DMS 273 treated with DMSO at 0.1 percent for 48 hours (cell line): Measurements from ENCODE around the gene NUMB.

Experiments used
- DNase-seq: peaks from one replicate; lab custom pipeline; 2025; lab: John Stamatoyannopoulos, UW

The NUMB gene

DNA sequence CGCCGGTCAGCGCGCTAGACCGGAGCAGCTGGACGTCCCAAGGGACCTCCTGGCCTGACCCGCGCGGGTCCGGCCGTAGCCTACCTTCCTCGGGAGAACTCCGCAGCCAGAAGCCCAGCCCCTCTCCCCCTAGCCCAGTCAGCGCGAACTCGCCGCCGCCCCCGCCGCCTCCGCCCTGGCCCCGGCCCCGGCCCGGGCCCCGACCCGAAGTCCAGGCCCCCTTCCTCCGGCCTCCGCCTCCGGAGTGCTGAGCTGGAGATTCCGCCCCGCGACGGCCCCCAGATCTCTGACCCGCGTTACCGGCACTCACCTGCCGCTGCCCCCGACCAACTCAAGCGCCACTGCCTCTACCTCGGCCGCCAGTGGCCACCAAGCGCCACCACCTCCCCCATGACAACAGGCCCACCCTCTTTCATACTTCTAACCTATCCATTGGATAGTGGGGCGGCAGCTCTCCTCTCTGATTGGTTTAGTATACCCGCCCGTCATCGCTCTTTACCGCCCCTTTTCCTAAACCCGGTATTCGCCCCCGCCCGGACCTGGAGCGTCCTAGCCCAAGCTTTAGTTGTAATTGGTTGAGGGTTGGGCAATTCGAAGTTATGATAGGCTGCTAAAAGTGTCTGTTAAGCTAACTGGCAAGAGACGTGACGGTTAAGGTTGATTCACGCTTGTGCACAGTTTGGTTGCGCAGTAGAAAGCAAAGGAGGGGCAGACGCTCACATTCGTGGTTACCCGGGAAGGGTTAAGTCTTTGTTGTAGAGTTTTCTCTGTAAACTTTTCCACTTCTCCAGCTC lies at the start of gene NUMB:
NUMB (minus strand) TSS at position 364 of the 794 bp plus-strand sequence. CDS start 102,795 bp downstream, outside the sequence.
- peak; percentile 99 for DNase-seq

DNA sequence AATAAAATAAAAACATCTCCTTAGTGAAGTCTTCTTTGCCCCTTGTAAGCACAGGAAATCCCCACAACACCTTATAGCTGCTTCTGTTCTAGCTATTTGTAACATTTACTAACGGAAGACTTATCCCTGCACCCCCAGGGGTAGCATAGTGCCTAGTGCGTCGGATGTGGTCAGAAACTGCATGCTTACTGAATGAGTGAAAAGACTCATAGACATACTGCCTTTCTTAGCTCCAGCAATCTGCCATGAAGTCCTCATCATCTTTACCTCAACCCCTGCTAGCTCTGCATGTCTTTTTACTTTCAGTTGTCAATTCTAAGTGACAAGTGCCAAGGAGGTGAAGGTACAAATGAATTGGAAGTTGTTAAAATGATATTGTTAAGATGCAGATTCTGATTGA lies 45.3 kb upstream of the NUMB start:
- no peak for DNase-seq

- DNase-seq: no peak
Observed at GRCh38 chr14:73502017-73502619, 43.8 kb upstream of the NUMB start.

GRCh38 chr14:73500360-73500759 lies 42.0 kb upstream of the NUMB start:
- no peak for DNase-seq

DNA sequence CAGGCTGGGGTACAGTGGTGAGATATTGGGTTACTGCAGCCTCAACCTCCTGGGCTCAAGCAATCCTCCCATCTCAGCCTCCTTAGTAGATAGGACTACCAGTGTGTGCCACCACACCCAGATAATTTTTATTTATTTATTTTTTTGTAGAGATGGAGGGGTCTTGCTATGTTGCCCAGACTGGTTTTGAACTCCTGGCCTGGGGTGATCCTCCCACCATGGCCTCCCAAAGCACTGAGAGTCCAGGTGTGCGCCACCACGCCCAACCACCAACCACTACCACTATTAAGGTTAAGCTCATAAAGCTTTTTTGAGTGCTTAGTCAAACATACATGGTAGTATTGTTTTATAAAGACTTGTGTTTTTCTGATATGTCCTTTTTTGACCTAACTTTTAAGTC lies 36.2 kb upstream of the NUMB start:
- no peak for DNase-seq

DNA sequence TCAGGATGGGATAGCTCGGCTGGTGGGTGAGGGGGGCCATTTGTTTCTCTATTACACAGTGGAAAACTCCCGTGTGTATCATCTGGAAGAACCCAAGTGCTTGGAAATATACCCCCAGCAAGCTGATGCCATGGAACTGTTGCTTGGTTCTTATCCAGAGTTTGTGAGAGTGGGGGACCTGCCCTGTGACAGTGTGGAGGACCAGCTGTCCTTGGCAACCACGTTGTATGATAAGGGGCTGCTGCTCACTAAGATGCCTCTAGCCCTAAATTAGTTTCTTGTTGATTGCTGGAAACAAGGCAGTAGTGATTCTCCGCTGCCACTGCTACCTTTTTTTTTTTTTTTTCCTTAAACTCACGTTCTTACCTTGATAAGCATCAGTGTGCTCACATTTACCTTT lies 34.3 kb upstream of the NUMB start:
- no peak for DNase-seq

DNA sequence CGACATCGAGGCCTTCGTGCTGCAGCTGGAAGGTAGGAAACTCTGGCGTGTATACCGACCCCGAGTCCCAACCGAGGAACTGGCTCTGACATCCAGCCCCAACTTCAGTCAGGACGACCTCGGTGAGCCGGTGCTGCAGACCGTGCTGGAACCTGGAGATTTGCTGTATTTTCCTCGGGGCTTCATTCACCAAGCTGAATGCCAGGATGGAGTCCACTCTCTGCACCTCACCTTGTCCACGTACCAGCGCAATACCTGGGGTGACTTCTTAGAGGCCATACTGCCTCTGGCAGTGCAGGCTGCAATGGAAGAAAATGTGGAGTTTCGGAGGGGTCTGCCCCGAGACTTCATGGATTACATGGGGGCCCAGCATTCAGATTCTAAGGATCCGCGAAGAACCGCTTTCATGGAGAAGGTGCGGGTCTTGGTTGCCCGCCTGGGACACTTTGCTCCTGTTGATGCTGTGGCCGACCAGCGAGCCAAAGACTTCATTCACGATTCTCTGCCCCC lies 33.8 kb upstream of the NUMB start:
- no peak for DNase-seq

- DNase-seq: no peak
Observed at GRCh38 chr14:73491256-73492042, 33.1 kb upstream of the NUMB start.

- no peak for DNase-seq
Observed at GRCh38 chr14:73489481-73490175, 31.3 kb upstream of the NUMB start.

DNA sequence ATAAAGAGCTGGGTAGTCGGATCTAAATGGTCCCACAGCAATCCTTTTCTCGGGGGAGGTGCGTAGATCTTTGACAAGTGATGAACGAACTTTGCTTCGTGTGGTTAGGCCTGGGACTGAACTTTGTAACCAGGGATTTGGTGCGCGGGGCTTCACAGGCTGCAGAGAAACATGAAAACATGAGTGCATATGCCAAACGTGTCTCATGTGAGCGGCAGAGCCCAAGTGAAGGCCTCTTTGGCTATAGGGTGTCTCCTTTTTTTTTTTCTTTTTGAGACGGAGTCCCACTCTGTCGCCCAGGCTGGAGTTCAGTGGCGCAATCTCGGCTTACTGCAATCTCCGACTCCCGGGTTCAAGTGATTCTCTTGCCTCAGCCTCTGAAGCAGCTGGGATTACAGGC lies 20.3 kb upstream of the NUMB start:
- DNase-seq: no peak

DNA sequence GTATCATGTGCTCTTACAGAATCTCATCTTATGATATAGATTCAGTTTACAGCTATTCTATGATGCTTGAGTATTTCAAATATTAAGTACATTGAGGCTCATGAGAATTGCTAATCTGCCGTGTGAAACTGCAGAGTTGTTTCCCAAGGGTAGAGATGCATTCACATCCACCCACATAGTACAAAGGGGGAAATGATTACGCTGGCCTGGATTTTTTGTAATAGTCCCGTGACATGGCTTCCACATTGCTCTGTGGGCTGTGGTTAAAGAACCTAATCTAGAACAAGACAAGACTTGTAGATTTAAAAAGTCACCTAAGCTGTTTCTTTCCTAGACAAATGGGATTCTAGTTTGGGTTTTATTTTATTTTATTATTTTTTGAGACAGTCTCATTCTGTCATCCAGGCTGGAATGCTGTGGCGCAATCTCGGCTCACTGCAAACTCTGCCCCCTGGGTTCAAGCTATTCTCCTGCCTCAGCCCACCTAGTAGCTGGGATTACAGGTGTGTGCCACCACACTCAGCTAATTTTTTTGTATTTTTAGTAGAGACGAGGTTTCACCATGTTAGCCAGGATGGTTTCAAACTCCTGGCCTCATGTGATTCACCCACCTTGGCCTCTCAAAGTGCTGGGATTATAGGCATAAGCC lies 19.4 kb upstream of the NUMB start:
- DNase-seq: no peak

GRCh38 chr14:73476451-73476931 lies 18.1 kb upstream of the NUMB start:
- no peak for DNase-seq

DNA sequence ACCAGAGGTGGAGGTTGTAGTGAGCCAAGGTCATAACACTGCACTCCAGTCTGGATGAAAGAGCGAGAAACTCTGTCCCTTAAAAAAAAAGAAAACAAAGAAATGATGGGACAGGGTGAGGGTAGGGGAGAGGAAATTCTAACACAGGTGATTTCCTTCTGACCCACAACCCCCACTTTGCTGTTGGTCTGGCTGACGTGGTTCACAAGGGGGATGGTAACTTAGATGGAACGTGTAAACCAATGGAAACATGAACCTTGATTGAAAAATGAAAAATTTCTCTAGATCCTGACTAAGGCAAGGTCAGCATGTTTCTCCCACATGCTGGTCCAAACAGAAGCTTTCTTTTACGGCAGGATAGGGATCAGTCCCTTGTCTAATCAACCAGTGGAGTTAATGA lies 16.6 kb upstream of the NUMB start:
- no peak for DNase-seq

GRCh38 chr14:73472185-73473114 lies 14.1 kb upstream of the NUMB start:
- DNase-seq: peak; percentile 51

DNA sequence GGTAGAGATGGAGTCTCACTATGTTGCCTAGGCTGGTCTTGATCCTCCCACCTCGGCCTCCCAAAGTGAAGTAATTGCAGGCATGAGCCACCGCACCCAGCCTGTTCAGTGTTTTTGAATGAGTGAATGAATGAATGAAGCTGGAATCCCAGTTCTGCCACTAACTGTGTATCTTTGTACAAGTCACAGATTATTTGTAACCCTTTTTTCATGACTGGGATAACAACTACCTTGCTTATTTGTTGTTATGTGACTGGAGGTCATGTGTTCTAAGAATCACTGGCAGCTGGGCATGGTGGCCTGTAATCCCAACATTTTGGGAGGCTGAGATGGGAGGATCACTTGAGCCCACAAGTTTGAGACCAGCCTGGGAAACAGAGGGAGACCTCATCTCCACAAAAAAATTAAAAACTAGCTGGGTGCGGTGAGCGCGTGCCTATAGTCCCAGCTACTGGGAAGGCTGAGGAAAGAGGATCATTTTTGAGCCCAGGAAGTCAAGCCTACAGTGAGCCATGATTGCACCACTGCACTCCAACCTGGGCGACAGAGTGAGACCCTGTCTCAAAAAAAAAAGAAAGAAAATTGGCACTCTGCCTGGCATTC lies 13.3 kb upstream of the NUMB start:
- DNase-seq: no peak

DNA sequence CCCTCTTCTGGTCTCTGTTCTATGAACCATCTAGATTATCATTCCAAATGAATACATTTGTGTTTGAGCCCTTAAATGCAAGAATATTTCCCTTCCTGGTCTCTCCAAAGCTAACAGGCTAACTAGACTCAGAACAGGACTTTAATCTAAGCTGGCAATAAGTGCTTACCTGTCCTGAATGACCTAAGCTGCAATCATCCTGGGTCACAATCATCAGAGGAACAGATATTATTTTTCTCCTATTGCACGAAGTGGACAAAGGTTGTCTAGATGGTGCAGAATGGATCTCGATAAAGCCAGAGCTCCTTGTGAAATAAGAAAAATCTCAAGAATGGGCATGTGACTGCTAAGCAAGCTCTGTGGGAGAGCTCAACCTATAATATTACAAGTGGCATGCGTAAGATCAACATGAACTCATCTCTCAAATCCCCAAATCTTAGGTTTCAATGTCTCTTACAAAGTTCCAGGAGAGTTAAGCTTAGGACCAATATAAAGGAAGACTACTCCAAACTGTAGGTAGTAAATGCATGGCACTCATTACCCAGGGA lies 10.6 kb upstream of the NUMB start:
- DNase-seq: no peak

DNA sequence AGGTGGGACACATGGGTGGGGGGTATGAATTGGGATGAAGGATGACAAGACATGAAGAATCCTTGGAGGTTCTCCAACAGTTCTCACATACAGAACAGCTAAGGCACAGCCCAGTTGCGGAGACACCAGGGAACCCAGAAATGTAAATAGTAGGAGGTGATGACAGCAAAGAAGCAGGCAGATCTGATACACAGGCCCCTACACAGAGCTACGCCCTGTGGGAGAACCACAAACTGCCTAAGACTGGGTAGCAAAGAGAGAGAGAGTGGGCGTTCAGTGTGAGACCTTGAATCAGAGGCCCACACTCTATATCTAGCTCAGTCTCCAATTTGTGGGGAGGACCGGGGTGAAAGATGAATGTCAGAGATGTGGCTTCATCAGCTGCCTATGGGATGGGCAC lies 9.5 kb upstream of the NUMB start:
- no peak for DNase-seq

- DNase-seq: no peak
Observed at GRCh38 chr14:73467377-73467776, 9.0 kb upstream of the NUMB start.

DNA sequence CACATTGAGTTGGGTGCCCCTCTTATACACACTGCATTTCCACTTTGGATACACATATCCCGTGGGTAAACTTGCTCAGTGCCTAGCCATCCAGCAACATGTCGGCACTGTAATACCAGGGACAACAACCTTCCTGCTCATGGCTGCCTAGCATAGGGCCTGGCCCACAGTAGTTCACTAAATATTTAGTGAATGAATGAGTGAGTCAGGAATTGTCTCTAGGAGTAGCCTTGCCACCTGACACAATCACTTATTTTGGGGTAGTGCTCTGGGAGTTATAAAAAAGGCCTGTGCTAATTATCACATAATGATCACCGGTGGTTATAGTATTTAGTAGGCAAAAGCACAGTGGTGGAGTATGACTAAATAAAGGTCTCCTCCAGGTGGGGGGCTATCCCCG lies 8.5 kb upstream of the NUMB start:
- DNase-seq: no peak
